ENCODE results near the gene CHRM3. TPM values are rescaled to one million over a fixed set of nuclear protein-coding genes. Genes with fewer than 3 reads are reported as not detected.

Gene CHRM3
- total RNA-seq, result under 1 TPM; 0.22 to 0.34 TPM
- polyA plus RNA-seq, result 1 to 10 TPM in 1 of 3 donors, under 1 TPM in 2; 0.63 to 2.0 (median 0.86) TPM
- total RNA-seq, result 0.30 to 1.6 (median 0.82) reads per million in 6 experiments

DNA sequence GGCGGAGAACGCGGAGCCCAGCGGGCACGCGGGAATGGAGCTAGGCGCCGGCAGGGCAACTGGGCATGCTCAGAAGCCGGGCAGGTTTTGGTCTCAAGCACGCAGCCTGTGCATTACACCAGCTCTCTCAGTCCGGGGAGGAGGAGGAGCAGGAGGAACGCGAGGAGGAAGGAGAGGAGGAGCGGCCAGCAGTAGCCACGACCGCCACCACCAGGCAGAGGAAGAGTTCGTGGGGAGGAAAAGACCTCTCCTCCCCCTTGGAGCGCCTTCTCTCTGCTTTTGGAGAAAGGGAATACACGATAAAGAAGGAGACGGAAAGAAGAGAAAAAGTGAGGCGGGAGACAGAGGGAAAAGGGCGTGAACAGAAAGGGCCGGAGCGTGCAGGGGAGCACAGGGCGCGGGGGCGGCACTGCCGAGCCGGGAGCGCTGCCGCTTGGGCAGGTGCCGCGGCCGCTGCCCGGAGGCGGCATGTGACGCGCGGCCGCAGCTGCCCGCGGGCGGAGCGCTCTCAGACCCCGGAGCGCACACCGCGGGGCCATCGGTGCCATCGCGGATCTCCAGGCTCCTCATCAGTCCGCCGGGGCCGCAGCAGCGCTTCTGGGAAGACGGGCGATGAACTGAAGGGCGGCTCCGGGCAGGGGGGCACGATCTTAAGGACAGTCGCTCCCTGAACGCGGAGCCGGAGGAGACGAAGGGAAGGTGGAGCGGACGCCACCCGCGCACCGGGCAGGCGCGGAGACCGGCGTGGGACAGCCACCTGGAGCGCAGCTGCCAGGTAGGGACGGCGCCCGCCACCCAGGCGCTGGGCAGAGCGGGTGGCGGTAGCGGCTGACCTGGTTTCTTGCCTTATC, at the start of gene CHRM3:
TSS of gene CHRM3 (plus strand) at position 116 of the 851 bp plus-strand sequence. CDS start 520,884 bp downstream, outside the sequence.
- peaks cover 6 to 28% (median 26%) of the 10 kb centered on the region in 4 donors for H3K4me1 Mint-ChIP-seq
- H3K27me3 Mint-ChIP-seq, result peaks cover 23 to 72% (median 56%) of the 10 kb centered on the region in 5 donors
- DNase-seq (peak in 1 of 10 donors; percentile 2), ATAC-seq (peak in 1 of 2 donors; percentile 10)
- H3K36me3 Mint-ChIP-seq, result no peaks in the 10 kb centered on the region
- H3K9me3 Mint-ChIP-seq, result no peaks in the 10 kb centered on the region
- no peak within 1 kb of the TSS for H3K27ac Mint-ChIP-seq
- POLR2A ChIA-PET, result no interaction called here
- H3K4me3 Mint-ChIP-seq, result peak within 1 kb of the TSS; percentile 64 to 90 (median 79)

- Mint-ChIP-seq H3K4me1 (no peaks in the 10 kb centered on the region), H3K4me3 (no peak overlapping the region), H3K9me3 (peaks cover 0 to 1% (median 0%) of the 10 kb centered on the region in 9 donors), H3K27me3 (peaks cover 0 to 22% (median 7%) of the 10 kb centered on the region in 5 donors), H3K27ac (no peak overlapping the region), H3K36me3 (no peaks in the 10 kb centered on the region)
- ATAC-seq (no peak), DNase-seq (no peak)
- POLR2A ChIA-PET, result no interaction called here
These were observed 48.5 kb upstream of the CHRM3 start for GRCh38 chr1:239337799-239338430.

GRCh38 chr1:239347776-239348175, 38.6 kb upstream of the CHRM3 start:
- Mint-ChIP-seq H3K9me3 (no peaks in the 10 kb centered on the region), H3K27ac (no peak overlapping the region), H3K4me3 (no peak overlapping the region), H3K27me3 (peaks cover 0 to 11% (median 2%) of the 10 kb centered on the region in 5 donors), H3K4me1 (no peaks in the 10 kb centered on the region), H3K36me3 (no peaks in the 10 kb centered on the region)
- DNase-seq (no peak), ATAC-seq (no peak)
- POLR2A ChIA-PET, result no interaction called here

- Mint-ChIP-seq H3K36me3 (no peaks in the 10 kb centered on the region), H3K27me3 (peaks cover 0 to 8% (median 4%) of the 10 kb centered on the region in 5 donors), H3K9me3 (no peaks in the 10 kb centered on the region), H3K4me3 (no peak overlapping the region), H3K4me1 (no peaks in the 10 kb centered on the region), H3K27ac (no peak overlapping the region)
- DNase-seq (no peak), ATAC-seq (no peak)
- POLR2A ChIA-PET, result no interaction called here
These were observed 37.6 kb upstream of the CHRM3 start for GRCh38 chr1:239348635-239349353.

DNA sequence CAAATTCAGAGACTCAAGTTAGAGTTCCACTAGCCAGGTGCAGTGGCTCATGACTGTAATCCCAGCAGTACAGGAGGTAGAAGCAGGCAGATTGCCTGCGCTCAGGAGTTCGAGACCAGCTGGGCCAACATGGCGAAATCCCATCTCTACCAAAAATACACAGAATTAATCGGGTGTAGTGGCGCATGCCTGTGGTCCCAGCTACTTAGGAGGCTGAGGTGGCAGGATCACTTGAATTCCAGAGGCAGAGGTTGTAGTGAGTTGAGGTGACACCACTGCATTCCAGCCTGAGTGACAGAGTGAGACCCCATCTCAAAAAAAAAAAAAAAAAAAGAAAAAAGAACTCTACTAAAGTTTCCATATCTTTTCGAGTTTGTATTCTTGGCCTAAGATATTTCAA, 36.7 kb upstream of the CHRM3 start:
- H3K4me1 Mint-ChIP-seq, result no peaks in the 10 kb centered on the region
- H3K27ac Mint-ChIP-seq, result no peak overlapping the region
- H3K27me3 Mint-ChIP-seq, result peaks cover 0 to 6% (median 2%) of the 10 kb centered on the region in 5 donors
- ATAC-seq, result no peak
- no peak for DNase-seq
- POLR2A ChIA-PET, result no interaction called here
- no peaks in the 10 kb centered on the region for H3K9me3 Mint-ChIP-seq
- H3K4me3 Mint-ChIP-seq, result no peak overlapping the region
- no peaks in the 10 kb centered on the region for H3K36me3 Mint-ChIP-seq

- H3K4me1 Mint-ChIP-seq, result no peaks in the 10 kb centered on the region
- no peak overlapping the region for H3K4me3 Mint-ChIP-seq
- POLR2A ChIA-PET, result no interaction called here
- DNase-seq, result no peak
- H3K9me3 Mint-ChIP-seq, result no peaks in the 10 kb centered on the region
- no peaks in the 10 kb centered on the region for H3K36me3 Mint-ChIP-seq
- no peak for ATAC-seq
- H3K27ac Mint-ChIP-seq, result no peak overlapping the region
- H3K27me3 Mint-ChIP-seq, result peaks cover 4 to 26% (median 9%) of the 10 kb centered on the region in 5 donors
These were observed 32.8 kb upstream of the CHRM3 start for GRCh38 chr1:239353536-239353935.

GRCh38 chr1:239354231-239354630, 32.1 kb upstream of the CHRM3 start:
- POLR2A ChIA-PET, result no interaction called here
- Mint-ChIP-seq H3K4me3 (no peak overlapping the region), H3K27ac (no peak overlapping the region), H3K27me3 (peaks cover 4 to 26% (median 9%) of the 10 kb centered on the region in 5 donors), H3K4me1 (no peaks in the 10 kb centered on the region), H3K36me3 (no peaks in the 10 kb centered on the region), H3K9me3 (no peaks in the 10 kb centered on the region)
- no peak for DNase-seq
- ATAC-seq, result no peak

GRCh38 chr1:239357867-239358266, 28.5 kb upstream of the CHRM3 start:
- Mint-ChIP-seq H3K27me3 (peaks cover 4 to 21% (median 7%) of the 10 kb centered on the region in 5 donors), H3K27ac (no peak overlapping the region), H3K36me3 (no peaks in the 10 kb centered on the region), H3K4me1 (no peaks in the 10 kb centered on the region), H3K4me3 (no peak overlapping the region), H3K9me3 (no peaks in the 10 kb centered on the region)
- no peak for DNase-seq
- POLR2A ChIA-PET, result no interaction called here
- ATAC-seq, result no peak

GRCh38 chr1:239361403-239361802, 25.0 kb upstream of the CHRM3 start:
- POLR2A ChIA-PET, result no interaction called here
- H3K36me3 Mint-ChIP-seq, result no peaks in the 10 kb centered on the region
- H3K27ac Mint-ChIP-seq, result no peak overlapping the region
- DNase-seq (no peak), ATAC-seq (no peak)
- H3K4me3 Mint-ChIP-seq, result no peak overlapping the region
- no peaks in the 10 kb centered on the region for H3K4me1 Mint-ChIP-seq
- H3K9me3 Mint-ChIP-seq, result no peaks in the 10 kb centered on the region
- peaks cover 2 to 19% (median 7%) of the 10 kb centered on the region in 5 donors for H3K27me3 Mint-ChIP-seq

DNA sequence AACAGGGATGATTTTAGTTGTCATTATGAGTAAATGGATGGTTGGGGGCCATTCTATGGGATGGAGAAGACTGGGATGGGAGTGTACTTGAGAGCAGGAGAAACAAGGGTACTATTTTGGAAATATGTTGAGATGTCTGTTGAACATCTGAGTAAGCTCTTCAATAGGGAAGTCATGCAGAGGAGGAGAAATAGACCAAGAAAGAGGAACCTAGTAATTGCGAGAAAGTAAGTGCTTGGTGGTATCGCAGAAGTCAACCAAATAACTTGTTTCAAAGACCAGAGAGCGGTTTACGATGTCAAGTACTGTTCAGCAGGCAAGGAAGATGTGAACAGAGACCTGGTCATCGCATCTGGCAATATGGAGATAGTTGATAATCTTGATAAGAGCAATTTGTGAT, 22.4 kb upstream of the CHRM3 start:
- no peak overlapping the region for H3K4me3 Mint-ChIP-seq
- H3K36me3 Mint-ChIP-seq, result no peaks in the 10 kb centered on the region
- H3K27me3 Mint-ChIP-seq, result peaks cover 0 to 10% (median 4%) of the 10 kb centered on the region in 5 donors
- ATAC-seq (no peak), DNase-seq (no peak)
- H3K4me1 Mint-ChIP-seq, result no peaks in the 10 kb centered on the region
- no peak overlapping the region for H3K27ac Mint-ChIP-seq
- H3K9me3 Mint-ChIP-seq, result no peaks in the 10 kb centered on the region
- POLR2A ChIA-PET, result no interaction called here

- POLR2A ChIA-PET, result no interaction called here
- DNase-seq (no peak), ATAC-seq (no peak)
- Mint-ChIP-seq H3K27ac (no peak overlapping the region), H3K36me3 (peaks cover 0 to 4% (median 0%) of the 10 kb centered on the region in 3 donors), H3K27me3 (peaks cover 5 to 22% (median 6%) of the 10 kb centered on the region in 5 donors), H3K4me3 (no peak overlapping the region), H3K9me3 (peaks cover 0 to under 1% (median 0%) of the 10 kb centered on the region in 9 donors), H3K4me1 (no peaks in the 10 kb centered on the region)
These were observed 19.1 kb upstream of the CHRM3 start for GRCh38 chr1:239367196-239367810.

DNA sequence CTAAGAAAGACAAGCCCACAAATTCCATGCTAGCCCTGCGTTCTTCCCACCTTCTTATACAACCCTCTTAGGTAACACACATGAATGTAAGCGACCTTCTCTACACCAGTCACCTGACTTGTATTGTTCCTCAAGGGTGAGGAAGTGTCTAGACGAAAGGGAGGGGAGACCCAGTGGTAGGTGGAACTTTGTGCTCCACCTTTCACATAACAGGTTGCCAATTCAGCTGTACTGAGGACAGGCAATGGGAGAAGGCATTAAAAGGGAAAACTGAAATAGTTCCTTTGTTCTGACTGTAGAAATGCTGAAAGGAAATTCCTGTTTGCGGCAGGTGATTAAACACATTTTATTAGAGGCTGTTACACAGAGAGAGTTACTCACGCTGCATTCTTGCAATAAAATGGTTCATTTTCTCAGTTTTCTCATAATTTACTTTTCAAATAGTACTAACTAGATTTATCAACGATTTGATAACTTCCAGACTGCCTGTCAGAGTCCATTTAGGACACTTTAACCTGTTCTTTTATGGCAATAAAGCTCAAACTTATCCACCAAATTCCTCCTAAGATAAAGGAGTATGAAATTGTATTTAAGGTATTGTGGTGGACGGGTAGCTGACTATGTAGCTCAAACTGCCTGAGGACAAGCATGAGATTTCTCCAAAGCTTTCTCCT, 17.8 kb upstream of the CHRM3 start:
- Mint-ChIP-seq H3K4me3 (no peak overlapping the region), H3K9me3 (peaks cover 0 to 6% (median 0%) of the 10 kb centered on the region in 9 donors), H3K36me3 (peaks cover 0 to 10% (median 0%) of the 10 kb centered on the region in 3 donors), H3K27me3 (peaks cover 6 to 29% (median 9%) of the 10 kb centered on the region in 5 donors), H3K27ac (no peak overlapping the region), H3K4me1 (no peaks in the 10 kb centered on the region)
- DNase-seq (no peak), ATAC-seq (no peak)
- POLR2A ChIA-PET, result no interaction called here

All from naive thymus-derived CD8-positive, alpha-beta T cell (primary cell).